ENCODE measurements around the gene CD177.
"Not testable (repeated sequence)": the region's sequence is repeated elsewhere in the genome, so short reads cannot be mapped to it uniquely, and the experiment has no call there.

DNA sequence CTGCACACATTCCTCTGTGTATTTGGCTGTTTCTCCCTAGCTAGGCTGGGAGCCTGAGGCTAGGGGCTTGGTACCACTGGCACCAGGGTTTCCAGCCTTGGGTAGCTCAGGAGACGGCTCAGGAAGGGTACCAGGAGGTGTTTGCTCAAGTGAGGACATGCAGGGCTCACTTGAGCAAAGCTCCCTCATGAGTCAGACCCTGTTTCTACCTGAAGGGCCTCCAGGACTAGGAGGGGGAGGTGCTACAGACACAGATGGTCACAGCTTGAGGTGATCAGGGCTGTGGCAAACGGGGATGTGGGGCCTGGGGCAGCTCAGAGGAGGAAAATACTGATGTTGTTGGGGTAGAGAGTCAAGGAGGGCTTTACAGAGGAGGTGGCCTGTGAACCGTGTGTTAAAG is 3.3 kb downstream of the CD177 start:
- TF ChIP-seq, protein P1, sequence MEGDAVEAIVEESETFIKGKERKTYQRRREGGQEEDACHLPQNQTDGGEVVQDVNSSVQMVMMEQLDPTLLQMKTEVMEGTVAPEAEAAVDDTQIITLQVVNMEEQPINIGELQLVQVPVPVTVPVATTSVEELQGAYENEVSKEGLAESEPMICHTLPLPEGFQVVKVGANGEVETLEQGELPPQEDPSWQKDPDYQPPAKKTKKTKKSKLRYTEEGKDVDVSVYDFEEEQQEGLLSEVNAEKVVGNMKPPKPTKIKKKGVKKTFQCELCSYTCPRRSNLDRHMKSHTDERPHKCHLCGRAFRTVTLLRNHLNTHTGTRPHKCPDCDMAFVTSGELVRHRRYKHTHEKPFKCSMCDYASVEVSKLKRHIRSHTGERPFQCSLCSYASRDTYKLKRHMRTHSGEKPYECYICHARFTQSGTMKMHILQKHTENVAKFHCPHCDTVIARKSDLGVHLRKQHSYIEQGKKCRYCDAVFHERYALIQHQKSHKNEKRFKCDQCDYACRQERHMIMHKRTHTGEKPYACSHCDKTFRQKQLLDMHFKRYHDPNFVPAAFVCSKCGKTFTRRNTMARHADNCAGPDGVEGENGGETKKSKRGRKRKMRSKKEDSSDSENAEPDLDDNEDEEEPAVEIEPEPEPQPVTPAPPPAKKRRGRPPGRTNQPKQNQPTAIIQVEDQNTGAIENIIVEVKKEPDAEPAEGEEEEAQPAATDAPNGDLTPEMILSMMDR (IDR thresholded peaks at IDR 0.05) = not testable (repeated sequence)
- not testable (repeated sequence) for TF ChIP-seq POLR2AphosphoS5 (IDR thresholded peaks at IDR 0.05)
